OCI-LY7 (cell line): ENCODE measurements around the gene TRIO. TPM values are rescaled to one million over a fixed set of nuclear protein-coding genes. Genes with fewer than 3 reads are reported as not detected.

Source experiments
- BruUV-seq: library from RNA; stranded (reverse); fragments of 400-500 nt; replicated peaks from 2 replicates; lab custom pipeline; 2021; lab: Mats Ljungman, UMichigan
- CTCF ChIA-PET: fragments of 300-600 bp; sonication (Branson Sonifier 250); formaldehyde crosslinking; loops from one replicate; lab custom pipeline; 2022; ENCODE audit warnings: antibody characterized with exemption; ENCODE audit not compliant: unreplicated experiment; lab: Charles Lee
- POLR2A ChIA-PET: fragments of 300-600 bp; sonication (Branson Sonifier 250); formaldehyde crosslinking; loops from one replicate; lab custom pipeline; 2022; ENCODE audit warnings: antibody characterized with exemption; lab: Charles Lee
- DNase-seq: peaks from one replicate; pipeline ENCODE4 v3.0.0-alpha.2; 2015; ENCODE audit warnings: low spot score
- H2AFZ ChIP-seq: fragments of 200-600 bp; sonication (generic), shearing (Covaris generic); 2 replicates; pipeline ENCODE4 v1.6.1; 2014; ENCODE audit warnings: mild to moderate bottlenecking, antibody characterized with exemption, low read length, moderate library complexity
- H3K27ac ChIP-seq: fragments of 200-600 bp; sonication (generic); 2 replicates; pipeline ENCODE4 v1.5.1; 2014; ENCODE audit warnings: mixed run types, low read depth, mild to moderate bottlenecking, moderate library complexity, low read length, inconsistent platforms; ENCODE audit not compliant: poor library complexity, severe bottlenecking
- H3K36me3 ChIP-seq: fragments of 200-600 bp; sonication (generic); 2 replicates; pipeline ENCODE4 v1.6.1; 2014; ENCODE audit warnings: mild to moderate bottlenecking, antibody characterized with exemption, low read length, moderate library complexity, mixed read lengths; ENCODE audit not compliant: insufficient read depth
- H3K4me1 ChIP-seq: fragments of 200-600 bp; sonication (generic); 2 replicates; pipeline ENCODE4 v1.5.1; 2014; ENCODE audit warnings: mild to moderate bottlenecking, low read length; ENCODE audit not compliant: insufficient read depth, poor library complexity, severe bottlenecking
- H3K4me2 ChIP-seq: fragments of 200-600 bp; sonication (generic); 2 replicates; pipeline ENCODE4 v1.6.1; 2014; ENCODE audit warnings: mild to moderate bottlenecking, low read length
- H3K4me3 ChIP-seq: fragments of 200-600 bp; sonication (generic); 2 replicates; pipeline ENCODE4 v1.5.1; 2014; ENCODE audit warnings: mild to moderate bottlenecking, low read depth, low read length; ENCODE audit not compliant: poor library complexity, severe bottlenecking
- H3K79me2 ChIP-seq: fragments of 200-600 bp; sonication (generic); 2 replicates; pipeline ENCODE4 v1.6.1; 2016; ENCODE audit warnings: low read depth, mild to moderate bottlenecking, low read length, moderate library complexity, mixed read lengths; ENCODE audit not compliant: insufficient read depth
- H3K9me2 ChIP-seq: fragments of 200-600 bp; sonication (generic); 2 replicates; pipeline ENCODE4 v1.6.1; 2016; ENCODE audit warnings: mild to moderate bottlenecking, low read length, mixed read lengths; ENCODE audit not compliant: insufficient read depth
- H3K9me3 ChIP-seq: fragments of 200-600 bp; sonication (generic); 2 replicates; pipeline ENCODE4 v1.6.1; 2014; ENCODE audit warnings: mild to moderate bottlenecking, mixed run types, low read length, mixed read lengths
- H4K20me1 ChIP-seq: fragments of 200-600 bp; sonication (generic); 2 replicates; pipeline ENCODE4 v1.6.1; 2014; ENCODE audit warnings: mild to moderate bottlenecking, antibody characterized with exemption, low read length, moderate library complexity, mixed read lengths; ENCODE audit not compliant: insufficient read depth
- CTCF ChIP-seq: fragments of 200-600 bp; sonication (generic); conservative IDR thresholded peaks from 2 replicates; pipeline ENCODE4 v1.5.1; 2014; ENCODE audit warnings: mild to moderate bottlenecking, antibody characterized with exemption, low read length, moderate library complexity, mixed read lengths
- EZH2phosphoT487 ChIP-seq: fragments of 200-600 bp; sonication (generic); IDR thresholded peaks from 2 replicates; pipeline ENCODE4 v1.6.1; 2018; ENCODE audit warnings: low read depth, borderline replicate concordance, mild to moderate bottlenecking, mixed run types, antibody characterized with exemption, low read length, moderate library complexity, mixed read lengths
- intact Hi-C: fragments of 100-400 bp; cut with micrococcal nuclease; formaldehyde crosslinking; loops from one replicate; pipeline ENCODE4 v1.10.0; 2022; ENCODE audit not compliant: unreplicated experiment
- total RNA-seq, 2 experiments: library from RNA; depleted of rRNA in 1 of 2; stranded (reverse); fragments of >200 nt in 1 of 2; shearing (Covaris generic) in 1 of 2; gene quantifications; 2 replicates each; pipeline ENCODE4 v1.2.3, GENCODE V29; 2014 to 2022

Gene TRIO
- total RNA-seq, 2 experiments from 2014 or later = 35.8 to 55.1 TPM

- no peak for TF ChIP-seq EZH2phosphoT487
- TF ChIP-seq CTCF = no peak
- no peaks in the 10 kb centered on the region for H3K9me3 ChIP-seq
- H3K4me3 ChIP-seq = no peak overlapping the region
- intact Hi-C loops = no loop called here
- H3K27ac ChIP-seq = no peak overlapping the region
- no peak overlapping the region for H3K4me2 ChIP-seq
- H3K79me2 ChIP-seq = no peaks in the 10 kb centered on the region
- H3K9me2 ChIP-seq = no peaks in the 10 kb centered on the region
- ChIA-PET POLR2A (no interaction called here), CTCF (no interaction called here)
- BruUV-seq = no TSS peak
- H3K36me3 ChIP-seq = no peaks in the 10 kb centered on the region
- no peak for DNase-seq
- no peak overlapping the region for H2AFZ ChIP-seq
- H4K20me1 ChIP-seq = no peaks in the 10 kb centered on the region
- H3K4me1 ChIP-seq = no peaks in the 10 kb centered on the region
These were observed 297.1 kb downstream of the TRIO start for GRCh38 chr5:14440223-14440581.

GRCh38 chr5:14440582-14441431, 297.7 kb downstream of the TRIO start:
- Histone ChIP-seq H3K27ac (no peak overlapping the region), H2AFZ (no peak overlapping the region), H3K79me2 (no peaks in the 10 kb centered on the region), H3K4me2 (no peak overlapping the region), H3K4me3 (no peak overlapping the region), H3K9me3 (no peaks in the 10 kb centered on the region), H3K9me2 (no peaks in the 10 kb centered on the region), H3K36me3 (no peaks in the 10 kb centered on the region), H3K4me1 (no peaks in the 10 kb centered on the region), H4K20me1 (no peaks in the 10 kb centered on the region)
- CTCF ChIA-PET = no interaction called here
- no TSS peak for BruUV-seq
- no peak for TF ChIP-seq EZH2phosphoT487
- TF ChIP-seq CTCF = no peak
- POLR2A ChIA-PET = no interaction called here
- intact Hi-C loops = no loop called here
- no peak for DNase-seq

- Histone ChIP-seq H2AFZ (no peak overlapping the region), H3K9me3 (no peaks in the 10 kb centered on the region), H3K9me2 (no peaks in the 10 kb centered on the region), H3K36me3 (no peaks in the 10 kb centered on the region), H3K27ac (no peak overlapping the region), H3K79me2 (no peaks in the 10 kb centered on the region), H3K4me2 (no peak overlapping the region), H3K4me3 (no peak overlapping the region), H4K20me1 (no peaks in the 10 kb centered on the region), H3K4me1 (no peaks in the 10 kb centered on the region)
- ChIA-PET CTCF (no interaction called here), POLR2A (no interaction called here)
- intact Hi-C loops = no loop called here
- no peak for DNase-seq
- TF ChIP-seq CTCF (no peak), EZH2phosphoT487 (no peak)
- BruUV-seq = no TSS peak
These were observed 298.5 kb downstream of the TRIO start for GRCh38 chr5:14441641-14442040.
